NB4 (cell line): ENCODE measurements around the gene MICAL3.

Source experiments
- CTCF ChIP-seq: IDR thresholded peaks from one replicate; pipeline ENCODE4 v1.5.1; 2012; ENCODE audit warnings: low read depth, low read length
- MYC ChIP-seq: IDR thresholded peaks from 2 replicates; pipeline ENCODE4 v1.6.1; 2011; ENCODE audit warnings: low read depth, low read length

GRCh38 chr22:17866621-17867020 is 157.7 kb downstream of the MICAL3 start:
- TF ChIP-seq MYC (no peak), CTCF (no peak)
